BE2C (cell line): ENCODE measurements around the gene ZNF516.

Source experiments
- DNase-seq: peaks from one replicate; pipeline ENCODE4 v3.0.0-alpha.2; 2020
- H3K27me3 ChIP-seq: fragments of 250-450 bp; sonication (Bioruptor Pico); 2 replicates; pipeline ENCODE4 v1.5.1; 2020; ENCODE audit warnings: mild to moderate bottlenecking
- H3K36me3 ChIP-seq: fragments of 250-450 bp; sonication (Bioruptor Pico); 2 replicates; pipeline ENCODE4 v1.5.1; 2020; ENCODE audit warnings: mild to moderate bottlenecking
- H3K4me1 ChIP-seq: fragments of 250-450 bp; sonication (Bioruptor Pico); 2 replicates; pipeline ENCODE4 v1.5.1; 2020
- H3K4me3 ChIP-seq: 2 replicates; pipeline ENCODE4 v1.5.1; 2011; ENCODE audit warnings: low read depth, low read length
- H3K9me3 ChIP-seq: fragments of 250-450 bp; sonication (Bioruptor Pico); 2 replicates; pipeline ENCODE4 v1.5.1; 2020
- CTCF ChIP-seq: IDR thresholded peaks from 2 replicates; pipeline ENCODE4 v1.5.1; 2012; ENCODE audit warnings: mild to moderate bottlenecking, low read depth, low read length

Gene ZNF516

DNA sequence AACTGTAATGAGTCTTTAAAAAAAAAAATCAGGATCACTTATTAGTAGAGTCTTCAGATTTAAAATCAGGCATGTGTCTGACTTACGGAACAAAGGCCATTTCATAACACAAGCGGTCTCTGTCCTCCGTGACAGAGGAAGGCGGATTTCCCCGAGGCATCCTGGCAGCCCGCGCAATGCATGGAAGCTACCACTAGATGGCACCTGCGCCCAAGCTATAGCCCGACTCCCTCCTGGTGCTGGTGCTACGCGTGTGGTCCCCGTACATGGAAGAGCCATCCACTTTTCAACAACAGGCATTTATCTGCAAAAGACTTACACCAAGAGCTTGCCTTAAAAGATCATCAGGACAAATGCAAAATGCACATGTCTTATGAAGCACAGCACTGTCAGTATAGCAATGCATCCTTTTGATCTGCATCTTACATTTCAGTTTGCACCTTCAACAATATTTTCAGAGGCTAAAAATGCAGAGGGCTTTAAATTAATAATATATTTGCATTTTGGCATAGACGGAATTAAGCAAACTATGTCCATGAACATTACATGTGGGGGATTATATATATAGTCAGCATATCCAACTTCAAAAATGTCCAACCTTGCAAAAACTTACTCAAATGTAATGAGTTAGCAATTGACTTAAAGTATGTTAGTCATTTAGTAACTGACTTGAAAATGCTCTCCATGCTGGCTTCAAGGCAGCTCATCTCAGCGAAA, 96.0 kb downstream of the ZNF516 start:
- peak; percentile 66 for DNase-seq
- peak; percentile 78 for TF ChIP-seq CTCF
- Histone ChIP-seq H3K9me3 (no peaks in the 10 kb centered on the region), H3K27me3 (no peaks in the 10 kb centered on the region), H3K36me3 (no peaks in the 10 kb centered on the region), H3K4me1 (no peaks in the 10 kb centered on the region), H3K4me3 (no peak overlapping the region)

DNA sequence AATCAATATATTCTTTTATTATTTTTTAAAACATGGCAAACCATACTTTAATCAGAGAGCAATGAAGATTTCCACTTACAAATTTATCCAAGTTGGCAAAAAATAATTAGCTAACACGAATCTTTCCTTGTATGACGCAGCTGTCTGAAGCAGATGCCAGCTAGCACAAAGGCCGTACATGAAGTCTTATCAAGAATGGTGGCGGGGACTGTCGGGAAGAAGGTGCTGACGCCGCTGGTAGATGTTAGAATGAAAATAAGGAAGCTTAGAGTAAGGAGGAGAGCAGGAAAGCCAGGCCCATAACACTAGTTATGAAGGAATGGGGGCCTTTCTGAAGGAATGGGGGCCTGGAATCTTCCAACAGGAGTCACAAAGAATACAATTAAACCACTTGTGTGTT, 96.7 kb downstream of the ZNF516 start:
- TF ChIP-seq CTCF = no peak
- H3K9me3 ChIP-seq = no peaks in the 10 kb centered on the region
- no peaks in the 10 kb centered on the region for H3K27me3 ChIP-seq
- no peak overlapping the region for H3K4me3 ChIP-seq
- no peak for DNase-seq
- H3K4me1 ChIP-seq = no peaks in the 10 kb centered on the region
- H3K36me3 ChIP-seq = no peaks in the 10 kb centered on the region

- H3K4me3 ChIP-seq = no peak overlapping the region
- H3K4me1 ChIP-seq = no peaks in the 10 kb centered on the region
- H3K9me3 ChIP-seq = no peaks in the 10 kb centered on the region
- TF ChIP-seq CTCF = no peak
- no peaks in the 10 kb centered on the region for H3K27me3 ChIP-seq
- no peaks in the 10 kb centered on the region for H3K36me3 ChIP-seq
- no peak for DNase-seq
Observed at GRCh38 chr18:76397631-76398030, 97.4 kb downstream of the ZNF516 start.

DNA sequence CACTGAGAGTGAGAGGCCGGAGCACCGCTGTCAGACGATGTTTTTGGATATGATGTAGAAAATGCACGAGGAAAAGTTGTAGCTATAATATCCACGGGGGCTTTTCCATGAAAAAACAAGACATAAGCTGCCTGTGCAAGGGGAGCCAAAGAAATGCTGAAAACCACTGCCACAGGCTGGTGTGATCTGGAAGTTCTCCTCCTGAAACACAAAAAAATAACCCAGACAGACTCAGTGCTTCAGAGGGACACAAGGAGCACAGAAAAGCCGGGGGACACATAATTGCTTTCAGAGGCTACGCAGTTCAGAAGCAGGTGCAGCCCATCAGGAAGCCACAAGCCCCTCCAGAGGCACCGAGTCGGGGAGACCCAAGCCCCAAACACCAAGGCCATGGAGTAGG, 98.2 kb downstream of the ZNF516 start:
- DNase-seq = no peak
- Histone ChIP-seq H3K27me3 (no peaks in the 10 kb centered on the region), H3K4me3 (no peak overlapping the region), H3K9me3 (no peaks in the 10 kb centered on the region), H3K4me1 (no peaks in the 10 kb centered on the region), H3K36me3 (no peaks in the 10 kb centered on the region)
- no peak for TF ChIP-seq CTCF

GRCh38 chr18:76395609-76396008, 99.4 kb downstream of the ZNF516 start:
- DNase-seq = no peak
- no peaks in the 10 kb centered on the region for H3K27me3 ChIP-seq
- H3K9me3 ChIP-seq = no peaks in the 10 kb centered on the region
- no peak overlapping the region for H3K4me3 ChIP-seq
- no peaks in the 10 kb centered on the region for H3K36me3 ChIP-seq
- no peaks in the 10 kb centered on the region for H3K4me1 ChIP-seq
- TF ChIP-seq CTCF = no peak

DNA sequence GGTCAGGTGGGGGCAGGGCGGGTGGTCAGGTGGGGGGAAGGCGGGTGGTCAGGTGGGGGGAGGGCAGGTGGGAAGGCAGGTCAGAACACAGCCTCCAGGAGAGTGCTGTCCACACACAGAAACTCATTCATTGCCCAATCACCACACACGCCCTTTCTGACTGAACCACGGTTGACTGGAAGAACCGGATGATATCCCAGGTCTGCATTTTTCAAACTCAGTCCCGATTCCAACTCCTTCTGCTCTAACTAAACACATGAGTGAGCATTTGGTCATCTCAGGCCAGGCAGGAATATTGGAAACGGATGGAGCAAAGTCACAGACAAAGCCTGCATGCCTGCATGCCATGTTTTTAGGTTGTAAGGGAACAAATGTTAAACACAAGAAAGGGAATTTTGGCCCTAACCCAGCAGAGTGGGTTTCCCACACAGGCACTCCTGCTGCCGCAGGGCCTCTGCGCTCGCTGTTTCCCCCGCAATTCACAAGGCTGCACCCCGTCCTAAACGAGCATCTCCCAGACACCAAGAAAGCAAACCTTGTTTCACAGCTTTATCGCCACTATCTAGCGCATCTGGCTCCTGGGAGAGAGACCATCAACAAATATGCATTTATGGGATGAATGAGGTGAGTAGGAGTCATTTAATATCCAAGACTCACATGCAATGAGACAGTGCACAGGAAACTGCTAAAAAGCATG, 100.1 kb downstream of the ZNF516 start:
- H3K4me3 ChIP-seq = no peak overlapping the region
- no peaks in the 10 kb centered on the region for H3K9me3 ChIP-seq
- no peak for DNase-seq
- TF ChIP-seq CTCF = no peak
- H3K27me3 ChIP-seq = no peaks in the 10 kb centered on the region
- no peaks in the 10 kb centered on the region for H3K36me3 ChIP-seq
- H3K4me1 ChIP-seq = no peaks in the 10 kb centered on the region
